Measurements from ENCODE around the gene MAPK6.
"Not testable (repeated sequence)": the region's sequence is repeated elsewhere in the genome, so short reads cannot be mapped to it uniquely, and the experiment has no call there.

The MAPK6 gene

GRCh38 chr15:52076889-52077781 lies 58.1 kb downstream of the MAPK6 start:
- Histone ChIP-seq H3K4me1 (ENCODE audit: control insufficient read depth, insufficient read depth, low read length) (peaks cover 19% of the 10 kb centered on the region), H3K27me3 (ENCODE audit: control insufficient read depth, insufficient read depth, low read length) (no peaks in the 10 kb centered on the region), H3K36me3 (ENCODE audit: insufficient read depth, low read length) (no peaks in the 10 kb centered on the region), H3K4me2 (ENCODE audit: low read length) (peak overlapping the region; percentile 68), H3K4me3 (ENCODE audit: low read length) (no peak overlapping the region), H3K9me3 (replicated peaks; ENCODE audit: low read length) (no peaks in the 10 kb centered on the region), H3K9ac (ENCODE audit: low read depth, low read length) (peak overlapping the region; percentile 62)

- H3K36me3 ChIP-seq (ENCODE audit: insufficient read depth, low read length) = no peaks in the 10 kb centered on the region
- H3K27me3 ChIP-seq (ENCODE audit: control insufficient read depth, insufficient read depth, low read length) = no peaks in the 10 kb centered on the region
- peaks cover 19% of the 10 kb centered on the region for H3K4me1 ChIP-seq (ENCODE audit: control insufficient read depth, insufficient read depth, low read length)
- H3K4me2 ChIP-seq (ENCODE audit: low read length) = no peak overlapping the region
- no peaks in the 10 kb centered on the region for H3K9me3 ChIP-seq (replicated peaks; ENCODE audit: low read length)
- H3K9ac ChIP-seq (ENCODE audit: low read depth, low read length) = no peak overlapping the region
- H3K4me3 ChIP-seq (ENCODE audit: low read length) = no peak overlapping the region
These were observed 59.3 kb downstream of the MAPK6 start for GRCh38 chr15:52078197-52078875.

DNA sequence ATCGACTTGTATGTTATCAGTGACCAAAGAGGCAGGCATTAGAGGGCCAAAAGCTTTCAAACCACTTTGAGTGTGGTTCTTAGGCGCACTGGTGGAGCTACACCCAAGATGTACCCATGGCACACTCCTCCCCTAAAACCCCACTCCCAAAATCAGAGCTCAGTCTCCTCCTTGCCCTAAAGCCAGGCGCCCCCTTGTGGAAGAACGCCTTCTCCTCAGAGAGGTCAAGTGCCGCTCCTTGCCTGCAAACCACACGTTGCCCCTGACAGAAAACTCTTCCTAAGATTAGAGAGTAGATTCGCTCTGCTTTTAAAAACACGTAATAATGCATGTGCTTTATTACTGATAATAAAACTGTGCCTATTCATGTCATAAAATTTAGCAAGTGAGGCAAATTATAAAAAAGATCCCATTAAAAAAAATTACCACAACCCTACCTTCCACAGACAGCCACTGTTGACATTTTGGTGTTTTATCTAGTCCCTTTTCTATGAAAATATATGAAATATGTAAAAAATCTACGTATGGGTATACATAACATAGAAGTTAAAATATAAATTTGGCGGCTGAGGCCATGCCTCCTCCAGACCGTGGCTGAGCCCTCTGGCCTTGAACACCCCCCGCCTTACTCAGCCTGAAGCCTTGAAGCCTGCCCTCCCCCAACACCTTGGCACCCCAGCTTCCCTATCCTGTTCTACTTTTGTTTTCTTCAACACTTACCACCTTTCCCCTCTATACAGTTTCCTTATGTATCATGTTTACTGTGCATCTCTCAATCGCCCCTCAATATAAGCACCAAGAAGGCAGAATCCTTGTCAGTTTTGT lies 60.1 kb downstream of the MAPK6 start:
- no peak overlapping the region for H3K4me3 ChIP-seq (ENCODE audit: low read length)
- H3K36me3 ChIP-seq (ENCODE audit: insufficient read depth, low read length) = no peaks in the 10 kb centered on the region
- H3K27me3 ChIP-seq (ENCODE audit: control insufficient read depth, insufficient read depth, low read length) = no peaks in the 10 kb centered on the region
- H3K4me2 ChIP-seq (ENCODE audit: low read length) = no peak overlapping the region
- no peaks in the 10 kb centered on the region for H3K9me3 ChIP-seq (replicated peaks; ENCODE audit: low read length)
- H3K9ac ChIP-seq (ENCODE audit: low read depth, low read length) = no peak overlapping the region
- peaks cover 19% of the 10 kb centered on the region for H3K4me1 ChIP-seq (ENCODE audit: control insufficient read depth, insufficient read depth, low read length)

DNA sequence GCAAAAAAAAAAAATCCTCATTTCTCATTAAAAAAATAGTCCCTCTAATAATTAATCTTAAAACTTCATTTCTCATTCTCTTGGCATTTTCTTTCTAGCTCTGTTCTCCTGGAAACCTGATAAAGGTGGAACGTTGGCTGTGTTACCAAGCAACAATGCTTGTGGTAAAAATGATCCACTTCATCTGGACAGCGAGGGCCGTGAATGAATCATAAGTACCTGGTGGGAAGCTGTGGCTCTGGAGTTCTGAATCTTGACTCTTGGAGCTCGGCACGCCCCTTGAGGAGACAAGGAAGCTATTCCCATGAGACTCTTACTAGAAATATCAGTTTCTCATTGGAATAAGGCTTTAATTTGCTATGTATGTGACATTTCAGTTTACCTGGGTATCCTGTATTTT lies 61.0 kb downstream of the MAPK6 start:
- no peaks in the 10 kb centered on the region for H3K36me3 ChIP-seq (ENCODE audit: insufficient read depth, low read length)
- H3K9me3 ChIP-seq (replicated peaks; ENCODE audit: low read length) = no peaks in the 10 kb centered on the region
- no peaks in the 10 kb centered on the region for H3K27me3 ChIP-seq (ENCODE audit: control insufficient read depth, insufficient read depth, low read length)
- H3K4me1 ChIP-seq (ENCODE audit: control insufficient read depth, insufficient read depth, low read length) = peaks cover 19% of the 10 kb centered on the region
- no peak overlapping the region for H3K4me3 ChIP-seq (ENCODE audit: low read length)
- H3K9ac ChIP-seq (ENCODE audit: low read depth, low read length) = no peak overlapping the region
- no peak overlapping the region for H3K4me2 ChIP-seq (ENCODE audit: low read length)

GRCh38 chr15:52080706-52081392 lies 61.8 kb downstream of the MAPK6 start:
- peaks cover 19% of the 10 kb centered on the region for H3K4me1 ChIP-seq (ENCODE audit: control insufficient read depth, insufficient read depth, low read length)
- H3K9ac ChIP-seq (ENCODE audit: low read depth, low read length) = no peak overlapping the region
- no peak overlapping the region for H3K4me3 ChIP-seq (ENCODE audit: low read length)
- no peaks in the 10 kb centered on the region for H3K9me3 ChIP-seq (replicated peaks; ENCODE audit: low read length)
- no peak overlapping the region for H3K4me2 ChIP-seq (ENCODE audit: low read length)
- no peaks in the 10 kb centered on the region for H3K36me3 ChIP-seq (ENCODE audit: insufficient read depth, low read length)
- no peaks in the 10 kb centered on the region for H3K27me3 ChIP-seq (ENCODE audit: control insufficient read depth, insufficient read depth, low read length)

DNA sequence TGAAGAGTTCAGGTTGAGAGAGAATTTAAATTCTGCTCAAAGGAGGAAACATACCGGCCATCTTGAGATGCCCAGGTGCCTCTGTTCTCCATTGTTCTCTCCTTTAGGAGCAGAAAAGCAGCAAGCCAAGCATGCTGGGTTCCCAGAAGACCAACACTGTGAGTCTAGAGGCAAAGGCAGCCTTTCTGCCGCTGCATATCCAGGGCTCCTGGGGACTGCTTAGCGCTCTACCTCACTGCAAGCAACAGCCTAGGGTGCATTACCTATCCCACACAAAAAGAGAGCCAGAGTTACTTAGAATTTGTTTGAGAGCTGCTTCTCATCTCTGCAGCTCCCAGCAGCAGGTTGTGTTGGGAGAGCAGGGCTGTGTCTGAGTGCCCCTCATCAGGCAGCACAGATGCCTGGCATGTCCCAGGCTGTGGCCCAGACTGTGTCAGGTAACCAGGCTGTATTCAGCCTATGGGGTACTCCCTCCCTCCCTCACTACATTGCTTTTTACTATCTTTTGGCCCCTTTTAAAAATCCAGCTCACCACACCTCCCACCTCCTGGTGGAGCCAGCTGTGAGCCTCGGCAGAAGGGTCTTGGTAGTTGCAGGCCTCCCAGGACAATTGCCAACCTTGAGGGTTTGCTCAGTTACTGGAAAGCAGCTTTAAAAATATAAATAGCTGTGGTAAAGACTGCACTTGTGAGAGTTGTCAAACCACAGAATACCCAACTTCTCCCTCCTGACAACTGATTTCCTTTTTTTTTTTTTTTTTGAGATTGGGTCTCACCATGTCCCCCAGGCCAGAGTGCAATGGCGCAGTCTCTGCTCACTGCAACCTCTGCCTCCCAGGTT lies 63.4 kb downstream of the MAPK6 start:
- H3K9ac ChIP-seq (ENCODE audit: low read depth, low read length) = no peak overlapping the region
- no peaks in the 10 kb centered on the region for H3K27me3 ChIP-seq (ENCODE audit: control insufficient read depth, insufficient read depth, low read length)
- peaks cover 7% of the 10 kb centered on the region for H3K4me1 ChIP-seq (ENCODE audit: control insufficient read depth, insufficient read depth, low read length)
- H3K4me2 ChIP-seq (ENCODE audit: low read length) = no peak overlapping the region
- H3K36me3 ChIP-seq (ENCODE audit: insufficient read depth, low read length) = no peaks in the 10 kb centered on the region
- no peak overlapping the region for H3K4me3 ChIP-seq (ENCODE audit: low read length)
- H3K9me3 ChIP-seq (replicated peaks; ENCODE audit: low read length) = peaks cover 5% of the 10 kb centered on the region

DNA sequence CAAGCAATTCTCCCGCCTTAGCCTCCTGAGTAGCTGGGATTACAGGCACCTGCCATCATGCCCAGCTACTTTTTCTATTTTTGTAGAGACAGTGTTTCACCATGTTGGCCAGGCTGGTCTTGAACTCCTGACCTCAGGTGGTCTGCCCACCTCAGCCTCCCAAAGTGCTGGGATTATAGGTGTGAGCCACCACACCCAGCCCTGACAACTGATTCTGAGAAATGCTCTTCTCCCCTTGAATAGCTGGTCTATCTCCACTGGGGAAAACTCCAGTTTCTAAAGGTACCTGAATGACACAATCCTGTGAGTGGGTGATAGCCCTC lies 64.0 kb downstream of the MAPK6 start:
- H3K9me3 ChIP-seq (replicated peaks; ENCODE audit: low read length); H3K4me2 ChIP-seq (ENCODE audit: low read length); H3K4me1 ChIP-seq (ENCODE audit: control insufficient read depth, insufficient read depth, low read length); H3K4me3 ChIP-seq (ENCODE audit: low read length); H3K36me3 ChIP-seq (ENCODE audit: insufficient read depth, low read length); H3K9ac ChIP-seq (ENCODE audit: low read depth, low read length); H3K27me3 ChIP-seq (ENCODE audit: control insufficient read depth, insufficient read depth, low read length): not testable (repeated sequence)

GRCh38 chr15:52083603-52084002 lies 64.6 kb downstream of the MAPK6 start:
- Histone ChIP-seq H3K27me3 (ENCODE audit: control insufficient read depth, insufficient read depth, low read length) (no peaks in the 10 kb centered on the region), H3K9ac (ENCODE audit: low read depth, low read length) (no peak overlapping the region), H3K9me3 (replicated peaks; ENCODE audit: low read length) (peaks cover 5% of the 10 kb centered on the region), H3K36me3 (ENCODE audit: insufficient read depth, low read length) (no peaks in the 10 kb centered on the region), H3K4me2 (ENCODE audit: low read length) (no peak overlapping the region), H3K4me1 (ENCODE audit: control insufficient read depth, insufficient read depth, low read length) (no peaks in the 10 kb centered on the region), H3K4me3 (ENCODE audit: low read length) (no peak overlapping the region)

- Histone ChIP-seq H3K9ac (ENCODE audit: low read depth, low read length) (no peak overlapping the region), H3K4me3 (ENCODE audit: low read length) (no peak overlapping the region), H3K4me1 (ENCODE audit: control insufficient read depth, insufficient read depth, low read length) (no peaks in the 10 kb centered on the region)
These were observed 66.3 kb downstream of the MAPK6 start for GRCh38 chr15:52085299-52085698.

DNA sequence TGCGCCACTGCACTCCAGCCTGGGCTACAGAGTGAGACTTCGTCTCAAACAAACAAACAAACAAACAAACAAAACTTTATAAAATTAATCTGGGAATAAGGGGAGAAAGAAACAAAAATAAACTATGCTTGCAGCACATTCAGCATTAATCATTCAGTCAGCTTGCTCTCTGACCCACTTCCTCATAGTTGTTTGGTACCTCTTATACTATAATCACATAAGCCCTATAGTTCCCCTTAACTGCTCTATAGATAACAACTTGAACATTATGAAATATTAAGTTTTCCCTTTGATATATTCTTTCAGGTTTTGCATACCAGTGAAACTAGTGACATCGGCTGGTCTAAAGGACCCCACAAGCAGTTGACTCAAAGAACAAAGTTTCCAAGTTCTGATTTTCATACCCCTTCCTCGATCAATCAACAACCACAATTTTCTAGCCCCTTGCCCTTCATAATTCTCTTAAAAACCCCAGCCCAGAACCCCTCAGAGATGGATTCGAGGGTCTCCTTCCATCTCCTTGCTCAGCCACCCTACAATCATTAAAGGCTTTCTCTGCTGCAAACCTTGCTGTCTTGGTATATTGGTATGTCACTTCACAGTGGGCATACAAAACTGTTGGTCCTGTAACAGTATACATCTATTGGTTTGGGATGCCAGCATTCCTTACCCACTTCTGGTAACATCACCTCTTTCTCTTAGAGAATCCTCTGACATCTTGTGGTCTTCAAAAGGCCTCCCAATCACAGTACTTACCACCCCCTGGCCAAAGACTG lies 67.2 kb downstream of the MAPK6 start:
- Histone ChIP-seq H3K4me1 (ENCODE audit: control insufficient read depth, insufficient read depth, low read length) (no peaks in the 10 kb centered on the region), H3K4me2 (ENCODE audit: low read length) (no peak overlapping the region), H3K4me3 (ENCODE audit: low read length) (no peak overlapping the region), H3K27me3 (ENCODE audit: control insufficient read depth, insufficient read depth, low read length) (no peaks in the 10 kb centered on the region), H3K36me3 (ENCODE audit: insufficient read depth, low read length) (no peaks in the 10 kb centered on the region), H3K9me3 (replicated peaks; ENCODE audit: low read length) (peaks cover 5% of the 10 kb centered on the region), H3K9ac (ENCODE audit: low read depth, low read length) (no peak overlapping the region)

More at GRCh38 chr15:52085299-52085698, 66.3 kb downstream of the MAPK6 start:
- H3K9me3 ChIP-seq (replicated peaks; ENCODE audit: low read length) = peaks cover 5% of the 10 kb centered on the region
- H3K4me2 ChIP-seq (ENCODE audit: low read length) = no peak overlapping the region
- no peaks in the 10 kb centered on the region for H3K27me3 ChIP-seq (ENCODE audit: control insufficient read depth, insufficient read depth, low read length)
- no peaks in the 10 kb centered on the region for H3K36me3 ChIP-seq (ENCODE audit: insufficient read depth, low read length)

Data from skeletal muscle satellite cell (primary cell).